Activated CD8-positive, alpha-beta memory T cell treated with anti-CD3 and anti-CD28 coated beads for 4 hours (primary cell): ENCODE results near the gene ZBTB20.
A peak's percentile ranks its signal among the peaks of the same experiment; 100 is the strongest.
"Not testable (repeated sequence)": the region's sequence is repeated elsewhere in the genome, so short reads cannot be mapped to it uniquely, and the experiment has no call there.

Source experiments
- DNase-seq, 2 donors: peaks; one replicate each; pipeline ENCODE4 v3.0.0-alpha.2; 2020; ENCODE audit warnings: low read depth in 2 of 2

Gene ZBTB20

DNA sequence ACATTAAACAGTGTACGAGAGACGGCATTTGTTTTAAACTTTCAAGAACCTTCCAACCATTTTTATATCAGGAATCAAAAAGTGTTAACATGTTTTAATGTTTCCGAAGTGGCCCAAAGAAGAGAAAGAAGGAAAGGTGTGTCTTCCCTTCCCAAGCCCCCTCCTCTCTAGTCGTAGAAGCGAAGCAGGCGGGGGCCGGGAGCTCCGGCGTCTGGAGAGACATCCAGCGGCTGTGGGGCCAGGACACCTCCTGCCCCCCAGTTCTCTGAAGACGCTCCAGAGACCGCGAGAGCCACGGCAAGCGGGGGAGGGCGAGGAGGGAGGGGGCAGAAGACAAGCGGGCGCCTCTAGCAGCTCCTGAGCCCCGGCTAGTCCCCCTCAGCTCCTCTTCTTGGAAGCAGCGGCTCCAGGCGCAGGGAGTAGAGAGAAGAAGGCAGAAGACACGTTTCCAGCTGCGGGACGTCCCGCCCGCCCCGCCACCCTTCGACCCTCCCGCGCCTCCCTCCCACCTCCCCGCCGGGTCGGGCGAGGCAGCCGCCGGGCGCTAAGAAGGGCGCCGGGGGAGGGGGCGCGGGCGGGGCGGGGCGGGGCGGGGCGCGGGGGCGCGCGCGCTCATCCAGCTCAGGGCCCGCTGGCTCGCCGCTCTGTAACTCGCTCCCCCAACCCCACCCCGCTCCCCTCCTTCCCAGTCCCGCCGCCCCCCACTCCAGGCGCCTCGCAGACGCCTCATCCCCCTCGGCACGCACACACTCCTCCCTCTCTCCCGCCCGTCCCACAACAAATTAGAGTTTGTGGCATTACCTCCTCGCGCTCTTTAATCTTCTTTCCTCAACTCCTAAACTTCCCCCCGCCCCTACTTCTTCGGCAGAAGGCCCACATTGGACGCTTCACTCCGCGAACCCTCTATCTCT lies at the start of gene ZBTB20:
Gene ZBTB20 (minus strand): TSS at position 871 of the 911 bp plus-strand sequence.
- DNase-seq: peak; percentile 38 to 53

DNA sequence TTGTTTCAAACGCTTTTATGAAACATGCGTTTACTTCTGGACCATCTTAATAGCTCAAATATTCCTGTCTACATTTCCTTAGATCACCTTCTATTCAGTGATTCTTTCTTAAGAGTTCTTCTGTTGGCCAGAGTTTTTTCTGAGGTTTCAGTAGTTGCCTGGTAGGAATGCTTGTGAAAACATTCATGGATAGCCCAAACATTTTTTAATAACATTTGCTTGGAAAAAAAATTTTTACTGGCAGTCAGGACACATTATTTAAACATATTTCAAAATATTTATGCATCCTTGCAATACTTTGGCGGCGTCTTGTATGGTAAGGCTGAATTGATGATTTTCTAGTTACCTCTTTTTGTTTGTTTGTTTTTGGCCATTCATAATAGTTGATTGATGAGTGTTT lies 47.4 kb upstream of the ZBTB20 start:
- DNase-seq: no peak

DNA sequence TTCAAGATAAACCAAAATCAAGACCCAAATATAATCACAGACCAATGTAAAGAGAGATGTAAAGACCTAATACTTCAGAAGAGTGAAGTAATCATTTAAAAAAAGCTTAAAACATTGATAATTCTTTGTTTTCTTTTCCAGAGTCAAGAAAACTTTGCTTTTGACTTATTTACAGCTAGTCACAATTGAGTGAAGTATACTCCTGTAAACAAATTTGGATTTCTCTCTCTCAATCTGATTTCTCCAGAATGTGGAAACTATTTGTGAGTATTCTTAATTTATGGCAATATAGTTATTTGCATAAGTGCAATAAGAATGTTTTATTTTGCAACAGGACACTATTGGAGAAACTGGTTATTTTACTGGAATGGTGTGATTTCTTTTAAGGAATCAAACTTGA lies 43.7 kb upstream of the ZBTB20 start:
- no peak for DNase-seq

DNA sequence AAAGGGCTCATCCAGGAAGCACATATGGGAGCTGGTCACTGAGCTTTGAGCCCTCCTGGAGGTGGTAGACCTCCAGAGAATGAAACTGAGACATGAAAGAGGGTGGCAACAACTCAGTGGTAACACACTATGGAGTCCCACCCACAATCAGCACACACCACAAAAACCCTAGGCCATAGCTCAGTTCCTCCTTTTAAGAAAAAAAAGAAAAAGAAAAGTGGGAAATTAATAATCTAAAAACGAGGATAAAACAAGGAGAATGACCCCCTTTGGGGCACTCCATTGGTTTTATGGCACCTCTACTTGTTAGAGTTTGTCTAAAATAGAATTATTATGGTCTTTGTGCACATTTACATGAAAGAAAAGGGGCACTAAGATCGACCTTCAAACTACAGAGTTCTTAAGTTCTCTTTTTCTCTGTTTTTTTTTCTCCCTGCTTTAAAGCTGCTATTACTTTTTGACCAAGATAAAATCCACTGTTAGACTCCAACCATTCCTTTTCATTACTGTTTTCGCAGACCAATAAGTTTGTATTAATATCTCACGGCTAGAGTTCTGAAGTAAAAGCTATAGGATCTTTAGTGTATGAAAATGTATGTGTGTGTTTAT lies 40.2 kb upstream of the ZBTB20 start:
- DNase-seq: no peak

DNA sequence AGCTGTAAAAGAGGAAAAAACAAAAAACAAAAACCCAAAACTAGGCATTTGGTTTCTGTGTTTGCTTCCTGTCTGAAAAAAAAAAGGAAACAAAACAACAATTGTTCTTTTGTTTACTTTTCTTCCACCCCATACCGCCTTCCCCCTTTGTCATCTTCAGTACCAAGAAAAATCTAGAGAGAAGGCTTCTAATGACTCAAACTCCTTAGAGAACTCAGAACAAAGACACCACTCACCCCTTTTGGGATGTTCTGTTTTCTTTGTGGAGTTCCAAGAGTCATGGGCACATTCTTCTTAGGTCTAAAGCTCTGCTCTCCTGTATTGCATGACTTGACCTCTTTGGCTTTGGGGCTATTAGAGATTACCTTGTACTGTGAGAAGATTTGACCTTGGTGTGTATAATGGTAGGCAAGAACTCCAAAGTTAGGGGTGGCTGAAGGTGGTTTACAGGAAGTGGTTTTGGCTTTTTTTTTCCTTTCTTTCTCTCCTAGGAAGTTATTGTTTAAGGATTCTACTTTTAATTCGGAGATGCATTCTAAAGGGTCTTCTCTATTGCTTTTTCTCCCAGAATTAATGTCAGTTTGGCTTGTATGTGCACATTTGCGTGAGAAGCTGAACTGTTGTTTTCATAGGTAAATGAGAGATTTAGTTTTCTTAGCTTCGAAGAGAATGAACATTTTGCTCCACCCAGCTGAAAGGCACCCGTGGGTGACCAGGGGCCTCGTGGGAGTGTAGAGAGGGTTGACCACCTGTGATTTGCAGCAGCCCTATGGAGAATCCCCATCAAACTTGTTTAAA lies 39.5 kb upstream of the ZBTB20 start:
- DNase-seq: no peak

DNA sequence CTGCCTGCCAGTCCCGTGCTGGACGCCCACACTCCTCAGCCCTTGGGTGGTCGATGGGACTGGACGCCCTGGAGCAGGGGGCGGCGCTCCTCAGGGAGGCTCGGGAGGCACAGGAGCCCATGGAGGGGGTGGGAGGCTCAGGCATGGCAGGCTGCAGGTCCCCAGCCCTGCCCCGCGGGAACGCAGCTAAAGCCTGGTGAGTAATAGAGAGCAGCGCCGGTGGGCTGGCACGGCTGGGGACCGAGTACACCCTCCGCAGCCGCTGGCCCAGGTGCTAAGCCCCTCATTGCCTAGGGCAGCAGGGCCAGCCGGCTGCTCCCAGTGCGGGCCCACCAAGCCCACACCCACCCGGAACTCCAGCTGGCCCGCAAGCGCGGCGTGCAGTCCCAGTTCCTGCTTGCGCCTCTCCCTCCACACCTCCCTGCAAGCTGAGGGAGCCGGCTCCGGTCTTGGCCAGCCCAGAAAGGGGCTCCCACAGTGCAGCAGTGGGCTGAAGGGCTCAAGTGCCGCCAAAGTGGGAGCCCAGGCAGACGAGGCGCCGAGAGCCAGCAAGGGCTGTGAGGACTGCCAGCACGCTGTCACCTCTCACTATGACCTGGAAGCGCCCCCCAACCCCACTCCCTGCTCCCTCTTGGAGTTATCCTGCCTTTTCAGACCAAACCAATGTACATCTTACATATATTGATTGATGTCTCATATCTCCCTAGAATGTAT lies 37.9 kb upstream of the ZBTB20 start:
- DNase-seq: not testable (repeated sequence)

DNA sequence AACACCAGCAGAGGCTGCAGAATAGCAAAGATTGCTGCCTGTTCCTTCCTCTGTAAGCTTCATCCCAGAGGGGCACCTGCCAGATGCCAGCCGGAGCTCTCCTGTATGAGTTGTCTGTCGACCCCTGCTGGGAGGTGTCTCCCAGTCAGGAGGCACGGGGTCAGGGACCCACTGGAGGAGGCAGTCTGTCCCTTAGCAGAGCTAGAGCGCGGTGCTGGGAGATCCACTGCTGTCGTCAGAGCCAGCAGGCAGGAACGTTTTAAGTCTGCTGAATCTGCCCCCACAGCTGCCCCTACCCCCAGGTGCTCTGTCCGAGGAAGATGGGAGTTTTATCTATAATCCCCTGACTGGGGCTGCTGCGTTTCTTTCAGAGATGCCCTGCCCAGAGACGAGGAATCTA lies 31.8 kb upstream of the ZBTB20 start:
- not testable (repeated sequence) for DNase-seq

DNA sequence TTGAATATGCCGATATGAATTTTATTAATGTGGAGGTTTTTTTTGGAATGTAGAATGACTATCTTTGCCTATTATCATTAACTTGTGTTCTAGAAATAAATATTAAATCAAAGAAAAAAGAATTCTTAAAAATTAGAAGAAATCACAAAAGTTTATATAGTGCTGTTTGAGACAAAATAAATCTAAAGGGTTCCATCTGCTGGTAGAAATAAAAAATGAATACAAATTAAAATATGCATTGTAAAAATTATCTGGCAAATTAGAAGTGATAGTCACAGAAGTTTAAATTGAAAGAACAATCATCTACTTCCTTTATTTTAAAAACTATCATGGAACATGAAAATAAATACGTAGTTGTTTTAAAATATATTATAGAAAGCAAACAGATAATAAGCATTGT lies 22.7 kb upstream of the ZBTB20 start:
- no peak for DNase-seq

DNA sequence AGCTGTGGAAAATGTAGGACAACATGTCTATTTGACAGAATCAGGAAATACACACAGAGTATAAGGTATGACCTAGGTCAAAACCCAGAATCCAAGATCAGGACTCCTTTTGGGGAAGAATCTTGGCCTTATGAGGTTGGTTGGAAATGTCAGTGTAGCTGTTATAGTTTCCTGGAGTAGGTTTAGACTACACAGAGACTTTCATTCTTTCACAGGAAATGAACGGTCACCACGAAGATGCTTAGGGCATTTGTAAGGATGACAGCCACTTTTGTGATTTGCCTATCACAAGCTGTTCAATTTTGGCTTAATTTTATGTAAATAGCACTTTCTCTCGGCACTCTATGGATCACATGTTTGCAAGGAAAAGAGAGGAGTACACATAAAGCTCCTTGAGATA lies 18.6 kb upstream of the ZBTB20 start:
- DNase-seq: no peak

DNA sequence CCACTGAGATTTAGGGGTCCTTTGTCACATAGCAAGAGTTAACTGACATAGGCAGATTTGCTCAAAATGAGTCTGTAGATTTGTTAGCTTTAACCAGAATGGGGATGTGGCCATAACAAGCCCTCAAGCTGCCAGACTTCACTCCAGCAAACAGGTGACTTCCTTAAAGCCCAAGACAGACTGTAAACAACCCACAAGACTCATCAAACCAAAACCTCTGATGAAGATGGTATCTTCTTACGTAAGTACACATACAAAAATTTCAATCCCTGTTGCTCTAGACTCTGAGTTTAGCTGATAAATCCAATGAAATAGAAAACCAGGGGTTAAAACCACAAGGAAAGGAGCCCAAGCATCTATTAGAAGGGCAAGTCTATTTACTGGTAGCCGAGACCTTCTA lies 18.2 kb upstream of the ZBTB20 start:
- DNase-seq: no peak

DNA sequence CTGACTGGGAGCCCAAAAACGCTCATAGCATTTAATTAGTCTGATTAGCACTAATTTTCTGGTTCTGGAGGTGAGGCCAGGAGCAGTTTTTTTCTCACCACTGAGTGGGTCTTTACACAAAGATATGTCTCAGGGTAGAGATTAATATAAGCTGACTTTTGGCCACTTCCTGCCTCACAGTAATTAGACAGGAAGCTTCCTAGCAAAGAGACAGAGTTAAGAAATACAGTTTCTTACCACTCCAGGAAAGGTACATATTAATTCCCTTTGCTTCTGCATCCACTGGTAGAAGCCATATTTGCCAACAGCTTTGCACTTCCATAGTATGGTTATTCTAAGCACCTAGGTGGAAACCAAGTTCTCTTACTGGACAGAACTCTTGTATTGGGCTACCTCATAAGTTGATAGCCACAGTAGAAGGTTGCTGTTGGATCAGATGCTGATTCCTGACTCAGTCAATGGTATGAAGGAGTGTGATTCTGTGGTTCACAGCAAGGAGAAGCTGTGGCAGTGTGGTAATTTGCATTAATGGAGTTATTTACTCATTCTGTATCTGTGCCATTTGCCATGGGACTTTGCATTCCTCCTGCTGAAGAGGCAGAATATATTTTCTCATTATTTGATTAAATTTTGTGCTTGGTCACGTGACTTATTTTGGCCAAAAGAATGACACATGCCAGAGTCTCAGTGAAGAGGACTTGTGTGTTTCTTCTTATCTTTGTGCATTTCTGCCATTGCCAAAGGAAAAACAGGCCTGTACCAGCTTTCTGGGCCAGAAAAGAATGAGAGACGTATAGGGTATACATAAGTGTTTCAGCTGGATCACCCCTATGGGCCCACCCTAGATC lies 17.5 kb upstream of the ZBTB20 start:
- no peak for DNase-seq

DNA sequence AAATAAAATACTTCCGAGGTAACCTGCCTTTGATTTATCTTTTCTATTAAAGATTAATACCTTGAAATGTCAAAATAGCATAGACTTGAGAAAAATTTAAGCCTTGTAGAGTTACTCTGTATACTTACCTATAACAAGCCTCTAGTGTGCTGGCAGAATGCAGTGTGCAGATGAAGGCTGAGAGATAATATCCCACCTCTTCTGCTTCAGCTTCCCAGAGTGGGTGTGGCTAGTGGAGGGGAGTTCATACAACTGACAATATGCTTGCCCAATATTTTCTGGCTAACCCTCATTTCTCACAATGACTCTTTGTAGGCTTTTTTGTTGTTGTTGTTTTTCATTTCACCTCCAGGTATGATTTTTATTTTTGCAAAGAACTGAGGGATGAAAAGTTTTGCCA lies 15.7 kb upstream of the ZBTB20 start:
- DNase-seq: no peak

DNA sequence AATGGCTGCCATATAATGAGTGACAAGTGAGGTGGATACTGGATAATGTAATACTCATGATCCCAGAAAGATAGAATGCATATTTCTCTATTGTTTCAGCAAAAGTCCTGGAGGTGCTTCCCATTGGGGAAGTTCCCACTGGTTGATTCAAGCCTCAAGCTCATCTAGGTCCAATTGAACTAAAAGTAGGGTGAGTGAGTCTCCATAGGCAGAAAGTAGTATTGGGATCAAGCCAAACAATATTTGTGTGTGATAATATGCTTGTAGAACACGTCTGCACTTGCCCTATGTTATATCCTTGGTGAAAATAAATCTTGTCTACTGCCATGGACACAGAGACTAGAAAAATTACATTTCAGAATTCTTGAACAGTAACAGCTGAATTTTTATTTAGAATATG lies 14.8 kb upstream of the ZBTB20 start:
- DNase-seq: no peak

DNA sequence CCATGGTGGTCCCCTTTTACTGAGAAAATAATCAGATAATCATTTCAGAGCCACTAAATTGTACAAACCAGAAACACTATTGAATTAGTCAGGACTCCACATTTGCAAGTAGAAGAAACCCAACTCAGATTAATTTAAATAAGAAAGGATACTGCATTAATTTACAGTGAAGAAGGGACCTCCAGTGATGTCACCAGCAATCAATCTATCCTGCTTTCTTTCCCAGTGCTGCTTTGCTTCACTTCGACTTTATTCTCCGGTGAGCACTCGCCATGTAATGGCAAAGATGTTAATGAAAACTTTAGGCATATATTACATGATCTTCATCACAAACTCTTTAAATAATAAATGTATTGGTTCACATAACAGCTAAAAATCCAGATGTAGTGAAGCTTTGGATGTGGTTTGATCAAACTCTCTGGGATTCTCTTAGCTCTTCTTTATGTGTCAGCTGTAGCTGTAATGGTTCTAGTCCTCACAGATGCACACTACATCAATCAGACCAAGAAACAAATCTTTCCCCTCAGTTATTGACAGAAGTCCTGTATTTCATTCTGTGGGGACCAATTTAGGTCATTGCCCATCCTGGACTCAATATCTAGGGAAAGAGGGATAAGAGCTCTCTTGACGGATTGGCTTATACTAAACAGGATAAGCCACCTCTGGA lies 14.2 kb upstream of the ZBTB20 start:
- no peak for DNase-seq

DNA sequence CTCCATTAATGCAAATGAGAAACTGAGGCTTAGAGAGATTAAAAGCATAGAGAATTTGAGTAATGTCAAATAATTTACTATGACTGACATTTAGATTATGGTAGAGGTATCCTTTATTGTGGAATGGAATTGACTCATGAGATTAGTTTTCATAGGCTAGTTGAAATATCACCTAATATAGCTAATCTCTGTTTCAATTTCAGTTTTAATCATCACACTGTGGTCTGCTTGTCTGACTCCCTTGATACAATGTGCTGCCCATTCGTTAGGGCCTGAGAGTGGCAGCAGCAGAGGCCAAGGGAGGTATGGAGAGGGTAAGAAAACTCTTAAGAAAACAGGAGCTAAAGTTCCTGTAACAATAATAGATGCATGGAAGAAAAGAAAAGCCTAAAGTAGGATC lies 13.2 kb upstream of the ZBTB20 start:
- DNase-seq: no peak

DNA sequence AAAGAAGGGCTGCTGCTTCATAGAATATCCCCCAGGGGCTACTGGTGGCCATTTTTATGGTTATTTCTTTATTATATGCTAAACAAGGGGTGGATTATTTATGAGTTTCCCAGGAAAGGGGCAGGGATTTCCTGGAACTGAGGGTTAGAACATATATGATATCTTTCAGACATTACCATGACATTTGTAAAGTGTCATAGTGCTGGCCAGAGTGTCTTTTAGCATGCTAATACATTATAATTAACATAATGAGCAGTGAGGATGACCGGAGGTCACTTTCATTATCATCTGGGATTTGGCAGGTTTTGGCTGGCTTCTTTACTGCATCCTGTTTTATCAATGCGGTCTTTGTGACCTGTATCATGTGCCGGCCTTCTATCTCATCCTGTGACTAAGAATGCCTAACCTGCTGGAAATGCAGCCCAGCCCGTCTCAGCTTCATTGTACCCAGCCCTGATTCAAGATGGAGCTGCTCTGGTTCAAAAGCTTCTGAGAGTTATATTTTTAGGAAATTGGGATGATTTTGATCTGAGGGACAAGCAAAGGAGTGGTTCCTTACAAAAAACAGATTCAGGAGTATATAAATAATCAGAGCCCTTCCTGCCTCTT lies 9.1 kb upstream of the ZBTB20 start:
- DNase-seq: no peak

DNA sequence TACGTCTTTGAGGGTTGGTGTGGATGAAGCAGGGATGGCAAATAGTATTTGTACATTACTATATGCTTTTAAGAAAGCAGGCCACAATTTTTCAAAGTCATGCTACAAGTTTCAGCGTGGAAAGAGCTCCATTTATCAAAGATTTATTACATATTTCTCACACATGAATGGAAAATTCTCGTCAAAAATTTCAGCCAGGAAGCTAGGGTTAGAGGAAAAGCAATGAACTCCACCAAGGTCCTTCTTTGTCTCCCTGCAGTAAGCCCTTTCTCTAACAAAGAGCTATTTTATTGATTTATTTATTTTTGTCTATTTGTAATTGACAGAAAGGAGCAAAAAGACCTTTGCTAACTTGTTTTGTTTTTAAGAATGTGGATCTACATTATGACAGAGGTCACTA lies 7.5 kb upstream of the ZBTB20 start:
- no peak for DNase-seq

DNA sequence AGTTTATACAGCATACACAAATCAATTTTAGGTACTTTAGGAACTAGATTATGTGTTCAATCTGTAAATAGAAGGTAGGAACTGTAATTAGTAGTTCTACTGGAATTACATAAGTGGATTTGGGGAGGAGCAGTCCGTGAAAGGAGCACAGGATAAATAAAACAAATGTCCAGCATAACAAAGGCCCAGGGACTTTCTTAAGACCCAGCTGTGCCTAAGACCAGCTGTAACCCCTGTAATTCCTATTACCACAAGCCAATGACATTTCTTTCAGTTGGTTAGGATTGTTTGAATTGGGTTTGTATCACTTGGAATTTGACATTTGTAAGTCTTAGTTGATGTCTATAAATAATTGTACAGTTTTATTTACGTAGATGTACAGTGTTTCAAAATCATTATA lies 4.8 kb upstream of the ZBTB20 start:
- no peak for DNase-seq

DNA sequence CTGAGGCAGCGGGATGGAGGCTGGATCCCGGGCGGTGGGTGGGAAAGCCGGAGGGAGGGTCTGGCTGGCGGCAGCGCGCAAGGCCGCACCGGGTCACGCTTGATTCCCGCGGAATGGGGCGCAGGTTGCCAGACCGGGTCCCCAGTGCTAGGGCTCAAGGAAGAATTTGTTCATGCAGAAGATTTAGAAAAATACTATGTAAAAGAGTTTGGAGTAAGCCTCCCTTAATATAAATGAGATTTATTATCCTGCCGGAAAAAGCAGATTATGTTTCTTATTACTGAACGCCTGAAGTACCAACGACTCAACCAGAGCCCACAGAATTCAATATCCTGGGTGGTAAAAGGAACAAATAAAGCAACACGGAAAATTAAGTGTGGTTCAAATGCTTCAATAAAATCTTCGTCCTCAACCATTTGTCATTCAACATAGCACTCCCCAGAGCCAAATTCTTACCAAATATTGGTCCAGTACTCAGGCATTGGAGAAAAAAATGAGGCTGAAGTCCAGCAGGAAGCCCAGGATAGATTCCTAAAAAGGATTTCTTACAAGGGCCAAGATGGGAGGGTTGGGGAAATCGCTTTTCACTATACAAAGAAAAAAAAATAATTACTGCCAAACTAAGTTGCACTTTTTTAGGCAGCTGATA lies 1.2 kb upstream of the ZBTB20 start:
- DNase-seq: no peak
